SK-N-SH (cell line): ENCODE data around the gene SCN4B. TPM values are rescaled to one million over a fixed set of nuclear protein-coding genes. Genes with fewer than 3 reads are reported as not detected.

Experiments used
- CTCF ChIA-PET: fragments of 300-600, 350-600 bp; formaldehyde crosslinking; extraction: SDS; loops from one replicate; lab custom pipeline; 2021; lab: Yijun Ruan, JAX
- POLR2A ChIA-PET: fragments of 350-600 bp; sonication (Branson Sonifier 250); formaldehyde crosslinking; extraction: SDS; loops from one replicate; lab custom pipeline; 2020; ENCODE audit warnings: antibody characterized with exemption, inconsistent platforms; lab: Yijun Ruan, JAX
- DNase-seq: peaks from one replicate; pipeline ENCODE4 v3.0.0; 2012
- H2AFZ ChIP-seq: fragments of 200-600 bp; sonication (generic); 2 replicates; pipeline ENCODE4 v1.8.1; 2016; ENCODE audit warnings: antibody characterized with exemption, mild to moderate bottlenecking, low read depth
- H3F3A ChIP-seq: fragments of 200-600 bp; sonication (generic); replicated peaks from 2 replicates; pipeline ENCODE3; 2016; ENCODE audit warnings: antibody characterized with exemption, mild to moderate bottlenecking; ENCODE audit not compliant: insufficient read depth
- H3K27ac ChIP-seq, 2 experiments: fragments of 200-500 bp in 1 of 2; fragments of 200-600 bp in 1 of 2; sonication (Bioruptor generic) in 1 of 2; sonication (generic), shearing (Covaris generic) in 1 of 2; 2 replicates each; pipeline versions ENCODE4 v1.5.1 to v1.6.1; 2014 to 2016; ENCODE audit warnings: low read depth in 2 of 2, inconsistent platforms in 1 of 2, low read length in 1 of 2, mild to moderate bottlenecking in 1 of 2, mixed read lengths in 1 of 2
- H3K27me3 ChIP-seq: fragments of 200-600 bp; sonication (generic), shearing (Covaris generic); 2 replicates; pipeline ENCODE4 v1.6.1; 2016; ENCODE audit warnings: mixed run types; ENCODE audit not compliant: insufficient read depth
- H3K36me3 ChIP-seq, 2 experiments: fragments of 200-500 bp in 1 of 2; fragments of 200-600 bp in 1 of 2; sonication (Bioruptor generic) in 1 of 2; sonication (generic) in 1 of 2; replicated peaks in 1 of 2; 2 replicates each; pipeline versions ENCODE3 to v1.5.1; 2014 to 2016; ENCODE audit warnings: low read length in 1 of 2, mild to moderate bottlenecking in 1 of 2; ENCODE audit not compliant: insufficient read depth in 2 of 2, control insufficient read depth in 1 of 2
- H3K4me1 ChIP-seq, 2 experiments: fragments of 200-500 bp in 1 of 2; fragments of 200-600 bp in 1 of 2; sonication (Bioruptor generic) in 1 of 2; sonication (generic), shearing (Covaris generic) in 1 of 2; 2 replicates each; pipeline versions ENCODE4 v1.5.1 to v1.6.1; 2014 to 2016; ENCODE audit warnings: low read depth in 1 of 2, low read length in 1 of 2, mixed run types in 1 of 2; ENCODE audit not compliant: insufficient read depth in 2 of 2, control insufficient read depth in 1 of 2
- H3K4me2 ChIP-seq: fragments of 200-600 bp; sonication (generic), shearing (Covaris generic); 2 replicates; pipeline ENCODE4 v1.6.1; 2017; ENCODE audit warnings: mixed run types
- H3K4me3 ChIP-seq, 2 experiments: fragments of 200-500 bp in 1 of 2; fragments of 200-600 bp in 1 of 2; sonication (Bioruptor generic) in 1 of 2; sonication (generic), shearing (Covaris generic) in 1 of 2; 2 replicates each; pipeline versions ENCODE4 v1.5.1 to v1.8.1; 2014 to 2016; ENCODE audit warnings: low read depth in 2 of 2, inconsistent platforms in 1 of 2, low read length in 1 of 2, mild to moderate bottlenecking in 1 of 2, mixed read lengths in 1 of 2, moderate library complexity in 1 of 2
- H3K79me2 ChIP-seq: fragments of 200-600 bp; sonication (generic); 2 replicates; pipeline ENCODE4 v1.8.1; 2017; ENCODE audit warnings: mild to moderate bottlenecking; ENCODE audit not compliant: insufficient read depth
- H3K9ac ChIP-seq: fragments of 200-600 bp; sonication (generic); 2 replicates; pipeline ENCODE4 v1.6.1; 2017; ENCODE audit warnings: mixed run types
- H3K9me2 ChIP-seq: fragments of 200-600 bp; sonication (generic); 2 replicates; pipeline ENCODE4 v1.6.1; 2017; ENCODE audit warnings: mixed run types
- H3K9me3 ChIP-seq: fragments of 200-600 bp; sonication (generic); 2 replicates; pipeline ENCODE4 v1.6.1; 2017; ENCODE audit warnings: mixed run types, mild to moderate bottlenecking, moderate library complexity
- H4K20me1 ChIP-seq: fragments of 200-600 bp; sonication (generic); 2 replicates; pipeline ENCODE4 v1.6.1; 2017; ENCODE audit warnings: mild to moderate bottlenecking, mixed run types; ENCODE audit not compliant: insufficient read depth
- EP300 ChIP-seq, 2 experiments: IDR thresholded peaks; 2 replicates each; pipeline versions ENCODE4 v1.4.0 to v1.6.1; 2012; ENCODE audit warnings: borderline replicate concordance in 1 of 2, low read depth in 1 of 2, low read length in 1 of 2
- FOXJ3 ChIP-seq: sonication (generic); formaldehyde crosslinking; IDR thresholded peaks from 2 replicates; pipeline ENCODE4 v1.5.1; 2020; ENCODE audit warnings: mild to moderate bottlenecking, missing genetic modification reagents
- FOXM1 ChIP-seq: IDR thresholded peaks from 2 replicates; pipeline ENCODE4 v1.4.0; 2012; ENCODE audit warnings: low read depth, mild to moderate bottlenecking
- GABPA ChIP-seq: IDR thresholded peaks from 2 replicates; pipeline ENCODE4 v1.4.0; 2012; ENCODE audit warnings: low read depth, mild to moderate bottlenecking
- GATA2 ChIP-seq: sonication (generic); formaldehyde crosslinking; IDR thresholded peaks from 2 replicates; pipeline ENCODE4 v1.5.0; 2020; ENCODE audit warnings: mild to moderate bottlenecking, missing genetic modification reagents
- MAX ChIP-seq: IDR thresholded peaks from 2 replicates; pipeline ENCODE4 v1.4.0; 2012; ENCODE audit warnings: low read depth
- NFIC ChIP-seq: IDR thresholded peaks from 2 replicates; pipeline ENCODE4 v1.4.0; 2012; ENCODE audit warnings: borderline replicate concordance
- NRF1 ChIP-seq: IDR thresholded peaks from 2 replicates; pipeline ENCODE4 v1.6.1; 2012; ENCODE audit warnings: low read depth, mild to moderate bottlenecking, low read length
- PBX3 ChIP-seq: IDR thresholded peaks from 2 replicates; pipeline ENCODE4; 2012
- POLR2AphosphoS5 ChIP-seq: IDR thresholded peaks from 2 replicates; pipeline ENCODE4 v1.6.1; 2012; ENCODE audit warnings: low read depth, low read length
- RAD21 ChIP-seq: IDR thresholded peaks from 2 replicates; pipeline ENCODE4 v1.6.1; 2012; ENCODE audit warnings: mild to moderate bottlenecking, low read length
- RCOR1 ChIP-seq: fragments of 150-350 bp; IDR thresholded peaks from 2 replicates; pipeline ENCODE4 v1.6.1; 2017; ENCODE audit warnings: antibody characterized with exemption, low read length
- REST ChIP-seq: IDR thresholded peaks from 2 replicates; pipeline ENCODE4 v1.6.1; 2012; ENCODE audit warnings: mild to moderate bottlenecking, low read depth, low read length, moderate library complexity
- RFX5 ChIP-seq: IDR thresholded peaks from 2 replicates; pipeline ENCODE4 v1.6.1; 2012; ENCODE audit warnings: mild to moderate bottlenecking, improper control_type of control experiment, low read length
- RXRA ChIP-seq: IDR thresholded peaks from 2 replicates; pipeline ENCODE4 v1.4.0; 2012; ENCODE audit warnings: low read depth, mild to moderate bottlenecking, borderline replicate concordance
- SIN3A ChIP-seq: IDR thresholded peaks from 2 replicates; pipeline ENCODE4 v1.6.1; 2012; ENCODE audit warnings: low read depth, mild to moderate bottlenecking, low read length, moderate library complexity, borderline replicate concordance
- TAF1 ChIP-seq: IDR thresholded peaks from 2 replicates; pipeline ENCODE4 v1.6.1; 2012; ENCODE audit warnings: low read depth, mild to moderate bottlenecking, low read length, moderate library complexity, borderline replicate concordance
- TEAD4 ChIP-seq: IDR thresholded peaks from 2 replicates; pipeline ENCODE4 v1.4.0; 2012; ENCODE audit warnings: mild to moderate bottlenecking, borderline replicate concordance; ENCODE audit not compliant: insufficient read depth
- USF1 ChIP-seq: IDR thresholded peaks from 2 replicates; pipeline ENCODE4 v1.4.0; 2012; ENCODE audit warnings: low read depth, borderline replicate concordance
- USF2 ChIP-seq: fragments of 150-350 bp; IDR thresholded peaks from 2 replicates; pipeline ENCODE4 v1.6.1; 2017; ENCODE audit warnings: antibody characterized with exemption, low read length, low read depth, borderline replicate concordance
- YY1 ChIP-seq: IDR thresholded peaks from 2 replicates; pipeline ENCODE4 v1.4.0; 2012; ENCODE audit warnings: low read depth, mild to moderate bottlenecking
- WGBS: methylation state at CpG from one replicate; pipeline ENCODE4 v1.1.6; 2017; ENCODE audit warnings: low lambda C conversion rate; 5-methylcytosine and 5-hydroxymethylcytosine counted together
- polyA plus RNA-seq, 3 experiments: library from polyadenylated mRNA; depleted of rRNA; stranded (reverse); fragments of >200 nt; gene quantifications; 2 replicates each; pipeline ENCODE4 v1.2.3, GENCODE V29; 2012

The SCN4B gene
- polyA plus RNA-seq, 1 of the 3 experiments (the other 2 are of a cell fraction) = 1.2 TPM

GRCh38 chr11:118149493-118149892 is 3.1 kb downstream of the SCN4B start:
- Histone ChIP-seq H3K27ac (no peak overlapping the region), H3K4me1 (peaks cover 0 to 14% of the 10 kb centered on the region in 2 experiments; a peak in 1 of 4 replicates), H3K79me2 (no peaks in the 10 kb centered on the region), H3K4me3 (no peak overlapping the region), H3K9me2 (no peaks in the 10 kb centered on the region), H3K9ac (no peak overlapping the region), H2AFZ (no peak overlapping the region), H3K9me3 (no peaks in the 10 kb centered on the region), H3K4me2 (no peak overlapping the region), H3F3A (no peaks in the 10 kb centered on the region), H4K20me1 (no peaks in the 10 kb centered on the region), H3K36me3 (no peaks in the 10 kb centered on the region), H3K27me3 (peaks cover 33% of the 10 kb centered on the region; the same call in 1 of the 2 replicates)
- WGBS = no CpG with 5 or more reads among the region's 1 CpG
- DNase-seq = no peak
- ChIA-PET CTCF (interaction anchor here (1.0 to 15.5 kb wide), 2 partner anchors 21 to 203 kb away, joined by 3 to 246 read pairs; no protein-coding TSS in a partner anchor), POLR2A (no interaction called here)
- no peak for TF ChIP-seq YY1
- no peak for TF ChIP-seq REST
- no peak for TF ChIP-seq FOXM1
- no peak for TF ChIP-seq RCOR1
- no peak for TF ChIP-seq NFIC
- no peak for TF ChIP-seq PBX3
- no peak for TF ChIP-seq MAX

GRCh38 chr11:118148856-118149255 is 3.8 kb downstream of the SCN4B start:
- ChIA-PET CTCF (interaction anchor here (1.0 to 15.5 kb wide), 3 partner anchors 22 to 204 kb away, joined by 3 to 246 read pairs (median 7); no protein-coding TSS in a partner anchor), POLR2A (no interaction called here)
- DNase-seq = no peak
- H3K4me1 ChIP-seq = peaks cover 0 to 14% of the 10 kb centered on the region in 2 experiments; a peak in 1 of 4 replicates
- no peak overlapping the region for H3K4me2 ChIP-seq
- H3K9me2 ChIP-seq = no peaks in the 10 kb centered on the region
- no peaks in the 10 kb centered on the region for H3K79me2 ChIP-seq
- no peaks in the 10 kb centered on the region for H3K9me3 ChIP-seq
- no peak overlapping the region for H2AFZ ChIP-seq
- no peaks in the 10 kb centered on the region for H4K20me1 ChIP-seq
- H3K27me3 ChIP-seq = peaks cover 33% of the 10 kb centered on the region; the same call in 1 of the 2 replicates
- no peak overlapping the region for H3K9ac ChIP-seq
- WGBS = 64% methylated on average over 2 of the region's 2 CpGs
- no peak overlapping the region for H3K27ac ChIP-seq
- no peaks in the 10 kb centered on the region for H3K36me3 ChIP-seq
- no peaks in the 10 kb centered on the region for H3F3A ChIP-seq
- no peak overlapping the region for H3K4me3 ChIP-seq
- TF ChIP-seq FOXM1 (no peak), RXRA (no peak), TAF1 (no peak), EP300 (IDR thresholded peaks at IDR 0.05; ENCODE audit: borderline replicate concordance in 1 of 2, low read depth in 1 of 2, low read length in 1 of 2) (no peak), SIN3A (no peak), NRF1 (no peak), RAD21 (no peak), GABPA (no peak), USF2 (no peak), POLR2AphosphoS5 (no peak), USF1 (no peak), RFX5 (no peak), MAX (no peak), GATA2 (CRISPR knock-in tag) (no peak), FOXJ3 (CRISPR knock-in tag) (no peak), TEAD4 (no peak)
